Body of pancreas (tissue), 4 donors: ENCODE measurements around the gene ENPP1.

Experiments
- CTCF ChIP-seq, 7 experiments: fragments of 450-650 bp in 4 of 7; fragments of 200-600 bp in 3 of 7; sonication (generic) in 3 of 7; IDR thresholded peaks; one replicate each; pipeline ENCODE4 v1.5.1; 2016 to 2019; ENCODE audit warnings: antibody characterized with exemption in 7 of 7
- POLR2A ChIP-seq, 3 donors: fragments of 450-650 bp; IDR thresholded peaks; one replicate each; pipeline ENCODE4 v1.6.1; 2016; ENCODE audit warnings: antibody characterized with exemption in 3 of 3, mild to moderate bottlenecking in 2 of 3

DNA sequence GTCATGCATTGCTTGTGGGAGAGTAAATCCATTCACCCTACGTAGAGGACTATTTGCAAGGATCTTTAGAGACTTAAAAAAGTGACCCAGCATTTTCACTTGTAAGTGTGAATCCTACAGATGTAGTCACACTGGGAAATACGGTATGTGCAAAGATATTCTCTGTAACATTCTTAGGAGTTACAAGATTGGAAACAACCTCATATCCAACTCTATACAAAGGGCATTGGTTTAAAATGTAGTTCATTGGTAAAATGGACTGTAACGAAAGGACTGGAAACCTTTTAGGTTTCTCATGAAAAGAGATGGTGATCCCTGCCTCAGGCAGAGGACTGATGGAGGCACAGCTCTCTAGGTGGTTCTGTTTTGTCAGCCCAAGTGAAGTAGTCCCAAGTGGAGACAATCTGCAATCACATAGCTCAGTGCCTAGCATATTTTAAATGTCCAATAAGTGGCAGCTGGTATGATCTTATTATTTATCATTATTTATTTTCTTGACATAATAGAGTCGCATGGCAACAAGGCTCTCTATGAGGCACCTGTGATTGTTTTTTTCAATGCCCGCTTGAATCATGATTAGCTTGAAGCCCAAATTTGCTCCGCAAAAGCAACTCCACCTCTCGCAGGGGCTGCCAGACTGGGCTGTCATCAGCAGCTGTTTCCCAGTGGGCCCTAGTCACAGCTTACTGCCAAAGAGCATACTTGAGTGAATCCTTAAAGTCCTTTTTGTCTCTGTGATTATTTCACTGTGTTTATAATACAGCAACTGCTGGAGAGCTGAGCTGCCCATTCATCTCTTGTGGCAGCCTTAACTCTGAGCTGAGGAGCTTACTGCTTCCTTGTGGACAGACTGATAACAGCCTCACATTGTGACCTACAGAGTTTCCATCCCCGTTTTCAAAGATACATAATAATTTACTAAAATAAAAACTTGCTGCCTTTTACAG lies 19.8 kb upstream of the ENPP1 start:
- no peak for TF ChIP-seq POLR2A (IDR thresholded peaks at IDR 0.05)
- TF ChIP-seq CTCF (IDR thresholded peaks at IDR 0.05) = peak in 1 of 7 experiments; percentile 30
